ENCODE data around the gene MPPE1.
A peak's percentile ranks its signal among the peaks of the same experiment; 100 is the strongest.
"Not testable (repeated sequence)": the region's sequence is repeated elsewhere in the genome, so short reads cannot be mapped to it uniquely, and the experiment has no call there.

Gene MPPE1

GRCh38 chr18:11857177-11857887 lies 50.8 kb downstream of the MPPE1 start:
- no peak for DNase-seq (ENCODE audit: low spot score)

GRCh38 chr18:11854554-11854953 lies 53.6 kb downstream of the MPPE1 start:
- DNase-seq (ENCODE audit: low spot score), result not testable (repeated sequence)

- peak; percentile 51 for DNase-seq (ENCODE audit: low spot score)
These were observed 56.2 kb downstream of the MPPE1 start for GRCh38 chr18:11851806-11852337.

- peak; percentile 97 for DNase-seq (ENCODE audit: low spot score)
These were observed 56.8 kb downstream of the MPPE1 start, which contains the start of gene CHMP1B for GRCh38 chr18:11851146-11851805. Gene CHMP1B (plus strand): TSS chr18:11851413. CDS start chr18:11851512, 99 bp downstream.

DNA sequence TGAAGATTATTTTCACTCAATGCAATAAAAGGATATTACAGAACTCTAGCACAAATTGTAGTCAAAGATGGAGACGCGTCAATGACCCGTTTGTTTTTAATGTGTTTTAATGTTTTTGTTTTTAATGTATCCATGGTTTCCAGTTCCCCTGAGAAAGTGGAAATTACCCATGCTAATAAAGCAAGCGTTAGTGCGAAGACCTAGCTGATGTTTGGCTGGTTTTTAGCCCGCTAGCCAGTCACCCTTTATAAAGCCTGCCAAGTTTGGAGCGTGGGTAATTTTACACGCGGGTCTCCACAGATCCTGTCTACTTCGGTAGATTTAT lies 57.3 kb downstream of the MPPE1 start:
- DNase-seq (ENCODE audit: low spot score), result peak; percentile 86

DNA sequence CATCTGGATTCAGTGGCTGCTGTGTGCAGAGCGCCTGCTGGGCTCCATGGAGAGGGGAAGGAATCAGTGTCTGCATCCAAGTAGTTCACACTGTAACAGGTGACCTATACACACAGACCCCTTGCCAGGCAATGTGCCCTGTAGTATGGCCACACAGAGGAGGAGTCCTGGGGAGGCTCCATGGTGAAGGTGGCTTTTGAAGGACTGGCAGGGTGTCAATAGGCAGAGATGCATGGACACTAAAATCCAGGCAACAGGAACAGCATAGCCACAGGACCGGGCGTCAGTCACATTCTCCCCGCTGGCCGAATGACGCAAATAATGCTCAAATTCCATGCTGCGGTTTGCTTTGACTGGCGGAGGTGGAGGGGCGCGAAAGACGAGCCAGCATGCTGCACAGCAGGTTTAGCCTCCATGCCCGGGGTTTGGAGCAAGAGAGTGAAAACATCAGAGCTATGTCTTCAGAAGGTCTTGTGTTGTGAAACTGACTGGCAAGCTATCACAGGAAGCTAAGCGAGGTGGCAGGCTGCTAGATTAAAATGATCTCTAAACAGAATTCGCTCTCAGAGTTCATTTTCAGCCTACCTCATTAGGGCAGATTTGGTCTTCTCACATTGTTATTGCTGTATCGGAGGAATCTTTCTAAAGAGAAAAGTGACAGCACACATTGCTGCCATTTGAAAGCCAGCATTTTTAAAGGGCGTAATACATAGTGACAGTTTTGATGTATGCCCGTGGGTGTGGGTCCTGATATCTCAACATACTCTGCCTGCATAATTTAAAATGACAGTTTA lies 58.1 kb downstream of the MPPE1 start:
- DNase-seq (ENCODE audit: low spot score), result peak; percentile 45

- DNase-seq (ENCODE audit: low spot score), result no peak
These were observed 58.8 kb downstream of the MPPE1 start for GRCh38 chr18:11849279-11849678.

- no peak for DNase-seq (ENCODE audit: low spot score)
These were observed 60.3 kb downstream of the MPPE1 start for GRCh38 chr18:11847811-11848210.

DNA sequence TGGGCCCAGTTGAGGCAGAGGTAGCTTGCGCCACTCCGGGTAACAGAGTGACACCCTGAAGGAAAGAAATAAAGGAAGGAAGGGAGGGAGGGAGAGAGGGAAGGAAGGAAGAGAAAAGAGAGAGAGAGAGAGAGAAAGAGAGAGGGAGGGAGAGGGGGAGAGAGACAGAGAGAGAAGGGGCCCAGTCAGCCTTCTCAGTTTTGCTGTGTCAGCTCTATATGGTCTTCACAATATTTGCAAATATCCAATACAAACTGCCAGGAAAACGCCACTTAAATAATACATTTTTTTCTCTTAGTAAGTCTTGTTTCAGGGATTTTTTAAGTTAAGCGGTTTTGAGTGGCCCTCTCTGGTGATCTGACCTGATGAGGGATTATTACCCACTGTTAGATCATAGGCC lies 62.5 kb downstream of the MPPE1 start:
- no peak for DNase-seq (ENCODE audit: low spot score)

- no peak for DNase-seq (ENCODE audit: low spot score)
These were observed 63.7 kb downstream of the MPPE1 start for GRCh38 chr18:11844436-11844835.

GRCh38 chr18:11842562-11842961 lies 65.6 kb downstream of the MPPE1 start:
- no peak for DNase-seq (ENCODE audit: low spot score)

DNA sequence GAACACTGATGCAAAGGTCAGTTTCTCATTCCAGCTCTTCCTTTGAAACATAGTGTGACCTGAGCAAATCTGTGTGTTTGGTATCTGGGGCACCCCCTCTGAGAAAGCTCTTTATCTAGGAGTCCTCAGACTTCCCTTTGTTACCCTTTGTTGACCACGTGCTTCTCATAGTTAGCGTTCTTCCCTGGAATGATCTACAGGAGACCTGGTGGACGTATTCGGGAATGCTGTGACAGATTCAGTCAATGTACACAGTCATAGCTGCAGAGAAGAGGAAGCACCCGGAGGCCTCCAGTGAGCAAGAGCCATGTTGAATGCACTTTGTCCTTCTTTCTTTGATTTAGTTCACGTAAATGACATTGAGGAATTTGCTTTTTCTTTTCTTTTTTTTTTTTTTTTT lies 67.6 kb downstream of the MPPE1 start:
- DNase-seq (ENCODE audit: low spot score), result no peak

GRCh38 chr18:11839556-11839955 lies 68.6 kb downstream of the MPPE1 start:
- no peak for DNase-seq (ENCODE audit: low spot score)

- DNase-seq (ENCODE audit: low spot score), result no peak
These were observed 73.3 kb downstream of the MPPE1 start for GRCh38 chr18:11834772-11835171.

Data from NAMALWA (cell line).